H7 (cell line): ENCODE measurements around the gene ADAMTS19. TPM values are rescaled to one million over a fixed set of nuclear protein-coding genes. Genes with fewer than 3 reads are reported as not detected.
A peak's percentile ranks its signal among the peaks of the same experiment; 100 is the strongest.

Source experiments
- DNase-seq: peaks from one replicate; pipeline ENCODE4 v3.0.0; 2012
- H3K27me3 ChIP-seq: 2 replicates; pipeline ENCODE4 v1.6.0; 2011; ENCODE audit warnings: mild to moderate bottlenecking, low read length; ENCODE audit not compliant: control insufficient read depth, insufficient read depth
- H3K36me3 ChIP-seq: replicated peaks from 2 replicates; pipeline ENCODE4 v1.5.1; 2011; ENCODE audit warnings: low read length; ENCODE audit not compliant: control insufficient read depth, insufficient read depth
- H3K4me3 ChIP-seq: 2 replicates; pipeline ENCODE4 v1.5.1; 2011; ENCODE audit warnings: low read depth, mild to moderate bottlenecking, control low read depth, low read length, moderate library complexity; ENCODE audit not compliant: insufficient read depth
- total RNA-seq: library from RNA; depleted of rRNA; stranded (reverse); fragments of >200 nt; shearing (Covaris generic); gene quantifications from 2 replicates; pipeline ENCODE4 v1.2.3, GENCODE V29; 2014

Gene ADAMTS19
- total RNA-seq, 1 experiment from 2014 or later = 13.0 TPM

GRCh38 chr5:129653057-129653375, 192.9 kb downstream of the ADAMTS19 start:
- peaks cover 3% of the 10 kb centered on the region for H3K36me3 ChIP-seq
- H3K27me3 ChIP-seq = no peaks in the 10 kb centered on the region
- no peak for DNase-seq
- no peak overlapping the region for H3K4me3 ChIP-seq

DNA sequence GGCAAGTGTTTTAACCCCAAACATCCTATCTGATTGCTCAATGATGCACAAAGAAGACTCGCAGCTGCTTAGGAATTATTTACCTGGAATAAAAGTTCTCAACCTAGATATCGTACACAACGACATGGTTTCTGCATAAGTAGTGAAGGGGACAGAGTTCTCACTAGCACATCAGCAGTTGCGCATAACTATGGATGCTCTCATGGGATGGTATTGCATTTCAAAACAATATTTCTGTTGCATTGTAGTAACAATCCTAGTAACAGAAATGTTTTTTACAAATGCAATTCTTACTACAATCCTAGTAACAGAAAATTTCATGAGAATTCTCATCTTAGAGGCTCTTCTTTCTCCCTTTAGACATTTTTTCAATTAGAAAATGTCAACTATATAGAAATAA, 193.3 kb downstream of the ADAMTS19 start:
- Histone ChIP-seq H3K4me3 (no peak overlapping the region), H3K36me3 (peaks cover 3% of the 10 kb centered on the region), H3K27me3 (no peaks in the 10 kb centered on the region)
- DNase-seq = no peak

- Histone ChIP-seq H3K36me3 (no peaks in the 10 kb centered on the region; the same call in none of the 2 replicates), H3K27me3 (no peaks in the 10 kb centered on the region)
- DNase-seq = no peak
Measured at GRCh38 chr5:129656952-129657351, 196.9 kb downstream of the ADAMTS19 start.

DNA sequence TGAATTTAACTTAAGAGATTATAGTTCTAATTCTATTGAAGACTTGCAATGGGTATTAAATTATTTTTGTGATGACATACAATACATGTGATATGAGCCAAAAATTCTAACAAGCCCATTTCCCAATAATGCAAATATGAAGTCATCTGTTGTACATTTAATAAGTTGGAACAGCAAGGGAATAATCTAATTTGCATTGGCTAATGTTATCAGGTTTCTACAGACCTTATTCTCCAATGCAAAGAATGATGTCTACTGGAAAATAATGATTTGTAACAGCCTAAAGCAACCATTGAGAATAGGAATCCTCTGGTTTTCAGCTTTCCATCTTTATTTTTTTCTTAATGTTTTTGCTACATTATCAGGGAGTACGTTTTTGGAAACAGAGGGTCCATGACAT, 198.7 kb downstream of the ADAMTS19 start:
- no peak for DNase-seq
- H3K4me3 ChIP-seq = no peak overlapping the region
- no peaks in the 10 kb centered on the region for H3K27me3 ChIP-seq
- H3K36me3 ChIP-seq = no peaks in the 10 kb centered on the region; the same call in none of the 2 replicates

More at GRCh38 chr5:129656952-129657351, 196.9 kb downstream of the ADAMTS19 start:
- H3K4me3 ChIP-seq = no peak overlapping the region

GRCh38 chr5:129661366-129662035, 201.4 kb downstream of the ADAMTS19 start:
- DNase-seq = no peak
- Histone ChIP-seq H3K27me3 (no peaks in the 10 kb centered on the region), H3K36me3 (peaks cover 1% of the 10 kb centered on the region; the same call in 1 of the 2 replicates), H3K4me3 (no peak overlapping the region)

DNA sequence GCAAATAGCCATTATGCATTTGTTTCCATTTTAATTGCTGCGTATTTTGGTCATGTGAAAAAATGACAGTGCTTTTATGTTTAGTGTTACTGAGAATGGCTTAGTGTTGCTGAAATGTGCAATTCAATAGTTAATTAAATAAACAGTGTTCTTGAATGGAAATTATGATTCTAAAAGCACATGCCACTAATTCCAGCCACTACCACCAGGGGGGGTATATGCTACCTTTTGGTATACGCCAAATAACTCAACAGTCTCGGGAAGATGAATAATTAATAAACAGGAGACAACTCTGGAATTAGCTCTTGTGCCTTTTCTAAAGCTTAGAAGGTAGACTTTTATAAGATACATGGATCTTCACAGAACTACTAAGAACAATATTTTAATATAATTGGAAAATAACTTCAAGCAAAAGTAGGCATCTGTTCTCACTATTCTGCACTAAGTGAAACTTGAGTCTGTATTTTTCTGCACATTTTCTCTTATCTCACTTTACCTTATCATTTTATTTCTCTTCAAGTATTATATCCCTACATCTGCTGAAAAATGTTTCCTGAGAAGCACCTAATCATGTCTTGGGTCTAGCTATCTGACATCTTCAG, 204.3 kb downstream of the ADAMTS19 start:
- peaks cover 1% of the 10 kb centered on the region; the same call in 1 of the 2 replicates for H3K36me3 ChIP-seq
- peak; percentile 5 for DNase-seq
- H3K4me3 ChIP-seq = no peak overlapping the region
- no peaks in the 10 kb centered on the region for H3K27me3 ChIP-seq

GRCh38 chr5:129670957-129671500, 210.9 kb downstream of the ADAMTS19 start:
- no peak overlapping the region for H3K4me3 ChIP-seq
- H3K27me3 ChIP-seq = no peaks in the 10 kb centered on the region
- no peaks in the 10 kb centered on the region; the same call in 1 of the 2 replicates for H3K36me3 ChIP-seq
- no peak for DNase-seq

- Histone ChIP-seq H3K27me3 (no peaks in the 10 kb centered on the region), H3K4me3 (no peak overlapping the region), H3K36me3 (no peaks in the 10 kb centered on the region)
- no peak for DNase-seq
Measured at GRCh38 chr5:129672006-129672405, 211.9 kb downstream of the ADAMTS19 start.

- H3K4me3 ChIP-seq = no peak overlapping the region
- no peaks in the 10 kb centered on the region for H3K27me3 ChIP-seq
- DNase-seq = no peak
- H3K36me3 ChIP-seq = peaks cover 3% of the 10 kb centered on the region
Measured at GRCh38 chr5:129679671-129680070, 219.6 kb downstream of the ADAMTS19 start.

GRCh38 chr5:129687941-129688340, 227.8 kb downstream of the ADAMTS19 start:
- Histone ChIP-seq H3K4me3 (no peak overlapping the region), H3K27me3 (no peaks in the 10 kb centered on the region)
- DNase-seq = no peak

GRCh38 chr5:129689045-129689444, 228.9 kb downstream of the ADAMTS19 start:
- H3K36me3 ChIP-seq = no peaks in the 10 kb centered on the region
- H3K4me3 ChIP-seq = no peak overlapping the region
- no peak for DNase-seq
- no peaks in the 10 kb centered on the region for H3K27me3 ChIP-seq

More at GRCh38 chr5:129687941-129688340, 227.8 kb downstream of the ADAMTS19 start:
- peaks cover 2% of the 10 kb centered on the region for H3K36me3 ChIP-seq

DNA sequence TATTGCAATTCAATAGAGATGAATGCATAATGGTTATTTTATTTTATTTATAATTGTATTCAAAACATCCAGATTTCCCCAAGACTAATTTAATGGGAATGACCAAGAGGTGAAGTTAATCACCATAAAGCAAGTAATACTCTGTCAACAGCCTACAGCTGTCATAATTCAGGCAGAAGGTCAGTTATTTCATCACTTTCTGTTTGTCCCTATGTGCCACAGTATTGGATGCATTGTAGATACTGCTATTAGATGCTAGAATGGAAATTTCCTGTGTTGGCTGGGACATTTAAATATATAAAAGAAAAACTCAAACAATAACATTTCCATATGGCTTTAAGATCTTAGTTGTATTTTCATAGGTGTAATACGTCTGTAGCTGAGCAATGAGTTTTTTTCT, 231.1 kb downstream of the ADAMTS19 start:
- Histone ChIP-seq H3K4me3 (no peak overlapping the region), H3K27me3 (no peaks in the 10 kb centered on the region), H3K36me3 (0 out of 2 replicates have a peak, but pooled peaks cover 2% of the 10 kb centered on the region)
- DNase-seq = no peak

GRCh38 chr5:129696636-129697035, 236.5 kb downstream of the ADAMTS19 start:
- Histone ChIP-seq H3K4me3 (no peak overlapping the region), H3K27me3 (no peaks in the 10 kb centered on the region), H3K36me3 (0 out of 2 replicates have a peak, but pooled peaks cover 2% of the 10 kb centered on the region)
- DNase-seq = peak; percentile 5

- DNase-seq = no peak
- Histone ChIP-seq H3K27me3 (no peaks in the 10 kb centered on the region), H3K4me3 (no peak overlapping the region), H3K36me3 (0 out of 2 replicates have a peak, but pooled peaks cover 2% of the 10 kb centered on the region)
Measured at GRCh38 chr5:129698661-129699060, 238.6 kb downstream of the ADAMTS19 start.

GRCh38 chr5:129716235-129716634, 256.1 kb downstream of the ADAMTS19 start:
- no peak for DNase-seq

More at GRCh38 chr5:129716235-129716634, 256.1 kb downstream of the ADAMTS19 start:
- H3K27me3 ChIP-seq = no peaks in the 10 kb centered on the region
- no peak overlapping the region for H3K4me3 ChIP-seq
- H3K36me3 ChIP-seq = no peaks in the 10 kb centered on the region
